Stimulated activated CD4-positive, alpha-beta T cell treated with anti-CD3 and anti-CD28 coated beads, Interleukin-15, amount 100 ng/mL, for 48 hours (primary cell): ENCODE measurements around the gene BMF.
"Not testable (repeated sequence)": the region's sequence is repeated elsewhere in the genome, so short reads cannot be mapped to it uniquely, and the experiment has no call there.

Source experiments
- DNase-seq, 2 donors: peaks; one replicate each; pipeline ENCODE4 v3.0.0-alpha.2; 2020; ENCODE audit warnings: low read depth in 2 of 2

BMF gene, protein sequence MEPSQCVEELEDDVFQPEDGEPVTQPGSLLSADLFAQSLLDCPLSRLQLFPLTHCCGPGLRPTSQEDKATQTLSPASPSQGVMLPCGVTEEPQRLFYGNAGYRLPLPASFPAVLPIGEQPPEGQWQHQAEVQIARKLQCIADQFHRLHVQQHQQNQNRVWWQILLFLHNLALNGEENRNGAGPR

DNA sequence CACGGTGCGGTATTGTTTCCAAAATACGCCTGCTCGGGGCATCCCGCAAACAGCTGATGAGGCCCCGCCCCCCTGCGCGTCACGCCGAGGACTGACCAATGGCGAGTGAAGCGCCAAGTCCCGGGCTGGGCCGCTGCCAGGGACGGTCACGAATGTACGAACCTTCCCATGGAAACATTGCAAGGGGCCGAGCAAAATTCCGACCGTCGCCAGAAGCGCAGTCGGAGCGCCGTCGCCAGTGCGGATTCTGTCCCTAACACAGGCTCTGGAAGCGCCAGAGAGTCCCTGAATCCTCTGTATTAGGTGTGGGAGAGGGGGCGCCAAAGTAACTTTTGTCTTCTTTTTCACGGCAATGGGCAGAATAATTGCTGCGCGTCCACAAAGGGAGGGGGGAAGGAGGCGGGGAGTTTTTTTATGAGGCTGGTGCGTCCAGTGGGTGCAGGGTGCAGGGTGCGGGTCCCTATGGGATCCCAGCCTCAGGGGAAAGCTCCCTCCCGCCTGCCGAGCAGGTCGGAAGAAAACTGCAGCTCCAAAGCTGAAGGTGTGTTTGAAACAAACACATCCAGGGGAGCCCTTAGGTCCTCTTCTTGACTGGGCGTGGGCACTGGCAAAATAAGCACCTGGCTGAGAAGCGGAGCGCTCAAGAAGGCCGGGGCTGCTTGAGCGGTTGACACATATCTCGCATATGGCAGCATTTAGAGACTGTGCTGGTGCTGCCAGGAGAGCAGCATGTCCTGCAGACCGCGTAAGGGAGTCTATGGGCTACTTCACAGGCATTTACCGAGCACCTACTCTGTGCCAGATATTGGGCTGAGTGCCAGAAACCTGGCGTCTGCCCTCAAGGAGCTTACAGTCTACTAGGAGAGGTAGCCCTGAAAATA, at the start of gene BMF:
BMF (minus strand) TSS at position 25 of the 881 bp plus-strand sequence. CDS start 2,793 bp downstream, outside the sequence.
- peak; percentile 96 for DNase-seq

DNA sequence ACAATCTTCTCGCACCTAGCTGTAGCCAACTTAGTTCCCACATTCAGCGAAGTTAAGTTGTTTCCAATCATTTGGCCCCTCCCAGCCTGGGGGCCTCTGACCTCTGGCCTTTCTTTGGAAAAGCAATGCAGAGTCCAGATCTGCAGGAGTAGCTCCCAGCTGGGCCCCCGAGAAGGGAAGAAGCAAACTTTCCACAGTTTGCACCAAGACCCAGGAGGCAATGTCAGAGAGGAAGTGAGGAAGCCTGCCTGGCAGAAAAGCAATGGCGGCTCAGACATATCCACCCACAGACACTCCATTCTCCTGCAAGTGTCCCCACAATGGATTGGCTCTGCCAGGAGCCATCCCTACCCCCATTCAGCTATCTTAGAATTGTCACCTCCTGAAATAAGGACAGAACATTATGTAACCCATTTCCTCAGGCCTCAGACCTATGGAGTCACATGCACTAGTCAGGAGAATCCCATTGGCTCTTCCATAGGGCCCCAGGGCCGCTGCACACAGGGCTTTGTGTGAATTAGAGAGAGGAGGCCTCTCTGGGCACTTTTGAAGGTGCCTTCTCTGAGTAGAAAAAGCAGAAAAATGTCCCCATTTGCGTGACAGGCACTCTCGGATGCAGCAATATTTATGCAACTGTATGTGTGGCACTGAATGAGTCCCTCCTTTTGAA, 49.2 kb upstream of the BMF start:
- DNase-seq: no peak

GRCh38 chr15:40155270-40155910, 46.7 kb upstream of the BMF start:
- DNase-seq: no peak

DNA sequence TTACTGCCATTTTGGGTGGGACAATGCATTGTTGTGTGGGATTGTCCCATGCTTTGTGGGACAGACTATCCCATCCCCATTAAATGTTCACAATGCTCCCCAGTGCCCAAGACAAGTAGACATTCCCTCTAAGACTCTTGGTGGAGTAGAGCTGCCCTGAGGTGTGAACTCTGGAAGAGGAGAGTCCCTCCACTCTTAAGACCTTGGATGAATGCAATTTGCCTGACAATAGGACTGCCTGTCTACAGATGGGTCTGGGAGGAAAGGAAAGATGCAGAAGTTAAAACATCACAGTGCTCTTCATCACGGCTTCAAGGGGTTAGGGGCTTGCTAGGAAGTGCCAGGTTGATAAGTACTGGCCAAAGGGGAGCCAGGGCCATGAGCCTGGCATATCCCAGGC, 46.1 kb upstream of the BMF start:
- DNase-seq: not testable (repeated sequence)

DNA sequence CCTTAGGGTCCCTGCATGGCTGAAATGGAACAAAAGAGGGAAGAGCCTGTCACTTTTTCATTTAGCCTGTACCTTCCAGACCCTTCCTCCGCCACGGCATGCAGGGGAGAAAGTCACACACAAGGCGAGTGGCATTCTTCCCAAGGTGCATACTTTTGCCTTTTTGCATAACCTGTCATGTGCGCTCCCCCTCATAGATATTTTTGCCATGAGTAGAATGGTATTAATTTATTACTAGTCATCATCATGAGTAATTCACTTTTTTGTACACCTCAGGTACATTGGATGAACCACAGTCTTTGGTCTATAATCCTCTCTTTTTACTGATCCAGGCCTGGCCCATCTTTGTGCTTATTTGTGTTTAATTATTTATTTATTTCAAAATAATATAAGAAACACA, 43.3 kb upstream of the BMF start:
- DNase-seq: no peak

- no peak for DNase-seq
These were observed 42.8 kb upstream of the BMF start for GRCh38 chr15:40151499-40151898.

DNA sequence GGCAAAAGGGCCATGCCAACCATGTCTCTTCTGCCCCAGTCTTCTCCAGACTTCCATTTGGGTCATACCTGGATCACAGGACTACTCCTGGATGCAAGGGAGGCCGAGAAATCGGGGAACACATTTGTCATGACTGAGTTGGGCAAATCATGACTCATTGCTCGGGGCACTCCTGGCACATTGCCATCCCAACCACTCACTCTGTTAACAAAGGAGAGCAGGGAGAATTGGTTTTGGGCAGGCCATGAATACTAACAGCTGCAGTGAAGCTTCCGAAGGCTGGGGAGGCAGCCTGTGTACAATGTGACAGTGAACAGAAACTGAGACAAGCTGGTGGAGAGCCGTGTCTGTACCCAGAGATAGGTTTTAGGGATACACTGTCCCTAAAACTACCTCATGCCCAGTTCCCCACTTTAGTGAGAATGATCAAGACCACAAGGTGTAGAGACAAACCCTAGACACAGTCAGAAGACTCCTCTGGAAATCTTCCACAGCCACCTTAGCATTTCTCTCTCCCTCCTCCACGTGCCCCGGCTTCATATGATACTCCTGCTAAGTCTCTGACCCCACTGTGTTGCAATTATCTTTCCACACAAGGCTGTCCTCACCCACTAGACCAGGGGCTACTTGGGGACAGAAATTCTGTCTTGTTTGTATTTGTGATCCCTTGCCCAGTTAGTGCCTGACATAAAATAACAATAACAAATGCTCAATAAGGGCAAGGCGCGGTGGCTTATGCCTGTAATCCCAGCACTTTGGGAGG, 41.7 kb upstream of the BMF start:
- DNase-seq: no peak

- no peak for DNase-seq
These were observed 40.7 kb upstream of the BMF start for GRCh38 chr15:40149339-40149738.

DNA sequence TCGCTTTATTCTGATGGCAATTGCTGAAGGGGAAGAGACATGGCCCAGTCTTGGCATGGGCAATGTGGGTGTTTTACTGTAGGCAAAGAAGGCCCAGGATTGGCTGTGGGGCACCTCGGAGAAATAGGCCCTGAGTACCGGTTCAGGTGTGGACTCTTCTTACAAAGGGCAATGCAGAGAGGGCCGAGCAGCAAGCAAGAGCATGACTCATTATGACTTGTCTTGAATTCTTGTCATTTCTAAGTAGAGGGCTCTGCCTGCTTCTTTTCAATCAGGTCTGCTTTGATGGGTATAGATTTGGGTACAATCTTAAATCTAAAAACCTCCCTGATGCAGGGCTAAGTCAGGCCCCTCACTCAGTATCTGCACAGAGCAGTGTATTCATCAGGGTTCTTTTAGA, 37.4 kb upstream of the BMF start:
- no peak for DNase-seq

- no peak for DNase-seq
These were observed 33.7 kb upstream of the BMF start for GRCh38 chr15:40142428-40142827.

GRCh38 chr15:40138201-40138570, 29.5 kb upstream of the BMF start:
- not testable (repeated sequence) for DNase-seq

- DNase-seq: no peak
These were observed 28.9 kb upstream of the BMF start for GRCh38 chr15:40137303-40138200.

GRCh38 chr15:40136470-40137302, 28.0 kb upstream of the BMF start:
- DNase-seq: no peak

DNA sequence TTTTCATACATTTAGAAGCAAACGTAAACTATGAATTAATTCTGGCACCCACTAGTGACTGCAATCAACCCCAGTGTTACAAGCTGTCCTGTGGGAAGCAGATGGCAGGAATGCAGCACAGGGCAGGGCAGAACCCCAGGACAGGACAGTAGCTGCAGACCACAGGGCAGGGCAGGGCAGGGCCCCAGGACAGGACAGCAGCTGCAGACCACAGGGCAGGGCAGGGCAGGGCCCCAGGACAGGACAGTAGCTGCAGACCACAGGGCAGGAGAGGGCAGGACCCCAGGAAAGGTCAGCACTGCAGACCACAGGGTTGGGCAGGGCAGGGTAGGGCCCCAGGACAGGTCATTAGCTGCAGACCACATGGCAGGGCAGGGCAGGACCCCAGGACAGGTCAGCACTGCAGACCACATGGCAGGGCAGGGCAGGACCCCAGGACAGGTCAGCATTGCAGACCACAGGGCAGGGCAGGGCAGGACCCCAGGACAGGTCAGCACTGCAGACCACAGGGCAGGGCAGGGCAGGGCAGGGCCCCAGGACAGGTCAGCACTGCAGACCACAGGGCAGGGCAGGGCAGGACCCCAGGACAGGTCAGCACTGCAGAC, 27.3 kb upstream of the BMF start:
- not testable (repeated sequence) for DNase-seq

DNA sequence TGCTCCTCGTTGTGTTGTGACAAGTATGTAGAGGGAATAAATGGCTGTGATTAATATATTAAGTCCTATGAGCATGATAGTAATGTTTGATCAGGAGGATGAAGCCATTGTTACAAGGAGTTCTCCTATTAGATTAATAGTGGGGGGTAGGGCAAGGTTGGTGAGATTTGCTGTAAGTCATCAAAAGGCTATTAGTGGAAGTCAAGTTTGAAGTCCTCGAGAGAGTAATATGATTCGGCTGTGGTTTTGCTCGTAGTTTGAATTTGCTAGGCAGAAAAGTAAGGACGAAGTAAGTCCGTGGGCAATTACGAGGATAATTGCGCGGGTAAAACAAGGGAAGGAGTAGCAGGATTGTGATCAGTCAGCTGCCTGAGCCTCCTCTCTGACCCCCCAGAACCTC, 26.2 kb upstream of the BMF start:
- DNase-seq: no peak

DNA sequence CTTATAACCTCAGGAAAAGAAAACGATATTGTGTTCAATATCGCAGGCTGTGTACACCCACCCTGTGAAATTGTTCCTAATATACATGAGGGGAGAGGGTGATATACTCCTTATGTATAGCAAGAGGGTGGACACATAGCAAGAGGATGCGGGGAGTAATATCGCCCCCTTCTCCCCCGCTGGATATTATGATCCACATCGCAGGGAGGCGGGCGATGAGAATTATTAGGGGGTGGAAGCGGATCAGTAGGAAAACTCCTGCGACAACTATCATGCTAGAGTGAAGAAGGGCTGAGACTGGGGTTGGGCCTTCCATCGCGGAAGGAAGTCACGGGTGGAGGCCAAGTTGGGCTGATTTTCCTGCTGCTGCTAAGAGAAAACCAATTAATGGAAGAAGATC, 24.9 kb upstream of the BMF start:
- DNase-seq: no peak

DNA sequence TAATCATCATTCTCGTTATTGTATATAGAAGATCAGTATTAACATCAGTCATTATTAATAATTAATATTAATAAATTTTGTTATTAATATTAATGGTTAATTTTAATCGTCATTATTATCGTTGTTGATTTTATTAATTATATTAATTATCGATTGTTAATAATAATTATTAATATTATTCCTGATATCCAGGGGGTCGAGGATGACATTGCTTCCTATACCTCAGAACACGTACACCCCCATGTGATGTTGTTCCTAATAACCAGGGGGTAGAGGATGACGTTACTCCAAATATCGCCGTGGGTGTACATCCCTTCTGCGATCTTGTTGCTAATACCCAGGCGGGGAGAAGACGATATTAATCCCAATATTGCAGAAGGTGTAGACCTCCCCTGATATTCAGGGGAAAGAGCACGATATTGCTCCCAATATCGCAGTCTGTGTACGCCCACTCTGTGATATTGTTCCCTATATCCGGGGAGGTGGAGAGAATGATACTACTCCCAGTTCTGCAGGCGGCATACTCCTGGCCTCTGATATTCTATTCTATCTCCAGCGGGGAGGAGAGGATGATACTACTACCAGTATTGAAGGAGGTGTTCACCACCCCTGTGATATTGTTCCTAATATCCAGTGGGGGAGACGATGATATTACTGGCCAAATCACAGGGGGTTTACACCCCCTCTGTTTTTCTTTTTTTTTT, 22.3 kb upstream of the BMF start:
- no peak for DNase-seq

DNA sequence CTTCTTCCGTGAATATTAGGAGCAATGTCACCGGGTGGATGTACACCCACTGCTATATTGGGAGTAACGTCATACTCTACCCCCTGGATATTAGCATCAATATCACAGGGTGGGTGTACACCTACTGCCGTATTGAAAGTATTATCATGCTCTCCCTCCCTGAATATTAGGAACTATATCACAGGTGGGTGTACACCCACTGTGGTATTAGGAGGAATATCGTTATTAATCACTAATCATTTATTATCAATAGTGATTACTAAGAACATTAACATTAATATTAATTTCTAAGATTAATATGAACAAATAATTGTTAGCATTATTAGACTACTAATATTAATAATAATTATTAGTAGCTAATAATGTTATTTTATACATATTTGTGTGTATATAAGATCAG, 21.4 kb upstream of the BMF start:
- DNase-seq: no peak
